LHCN-M2 (cell line): Measurements from ENCODE around the gene GATA3. TPM values are rescaled to one million over a fixed set of nuclear protein-coding genes. Genes with fewer than 3 reads are reported as not detected.
"Not testable (repeated sequence)": the region's sequence is repeated elsewhere in the genome, so short reads cannot be mapped to it uniquely, and the experiment has no call there.

Source experiments
- DNase-seq: peaks from one replicate; pipeline ENCODE4 v3.0.0-alpha.2; 2012; ENCODE audit warnings: low read depth
- polyA plus RNA-seq: library from polyadenylated mRNA; unstranded; fragments of >200 nt; gene quantifications from one replicate; pipeline ENCODE4 v1.2.1, GENCODE V29; 2012; ENCODE audit warnings: missing spikeins
- total RNA-seq: library from RNA; depleted of rRNA; stranded (reverse); fragments of >200 nt; gene quantifications from 2 replicates; pipeline ENCODE4 v1.2.3, GENCODE V29; 2014; rRNA removed

GATA3 gene
- not detected in 2 replicates for total RNA-seq
- 0.06 TPM for polyA plus RNA-seq

DNA sequence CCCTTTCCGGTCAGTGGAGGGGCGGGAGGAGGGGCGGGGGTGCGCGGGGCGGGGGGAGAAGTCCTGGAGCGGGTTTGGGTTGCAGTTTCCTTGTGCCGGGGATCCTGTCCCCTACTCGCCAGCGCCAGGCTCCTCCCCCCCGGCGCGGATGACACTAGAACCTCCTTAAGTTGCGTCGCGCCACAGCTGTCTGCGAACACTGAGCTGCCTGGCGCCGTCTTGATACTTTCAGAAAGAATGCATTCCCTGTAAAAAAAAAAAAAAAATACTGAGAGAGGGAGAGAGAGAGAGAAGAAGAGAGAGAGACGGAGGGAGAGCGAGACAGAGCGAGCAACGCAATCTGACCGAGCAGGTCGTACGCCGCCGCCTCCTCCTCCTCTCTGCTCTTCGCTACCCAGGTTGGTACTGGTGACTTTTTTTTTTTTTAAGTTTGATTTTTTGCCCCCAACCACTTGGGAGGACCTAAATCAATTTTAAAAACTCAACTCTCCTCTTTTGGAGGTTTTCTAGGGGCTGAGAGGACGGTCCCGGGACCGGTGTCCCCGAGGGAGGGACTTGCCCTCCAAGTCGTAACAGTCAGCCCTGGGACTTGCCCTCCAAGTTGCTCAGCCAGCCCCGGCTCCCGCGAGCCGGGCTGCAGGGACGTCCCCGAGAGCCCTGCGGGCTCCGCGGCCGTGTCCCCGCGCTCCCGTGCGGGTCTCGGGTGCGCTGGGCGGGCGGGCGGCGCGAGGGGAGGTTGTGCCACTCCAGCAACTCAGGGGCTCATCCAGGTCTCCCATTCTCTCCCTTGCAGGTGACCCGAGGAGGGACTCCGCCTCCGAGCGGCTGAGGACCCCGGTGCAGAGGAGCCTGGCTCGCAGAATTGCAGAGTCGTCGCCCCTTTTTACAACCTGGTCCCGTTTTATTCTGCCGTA lies at the start of gene GATA3:
TSS of gene GATA3 (plus strand) at position 195 of the 914 bp plus-strand sequence. CDS start 968 bp downstream, outside the sequence.
- DNase-seq, result peak; percentile 55

DNA sequence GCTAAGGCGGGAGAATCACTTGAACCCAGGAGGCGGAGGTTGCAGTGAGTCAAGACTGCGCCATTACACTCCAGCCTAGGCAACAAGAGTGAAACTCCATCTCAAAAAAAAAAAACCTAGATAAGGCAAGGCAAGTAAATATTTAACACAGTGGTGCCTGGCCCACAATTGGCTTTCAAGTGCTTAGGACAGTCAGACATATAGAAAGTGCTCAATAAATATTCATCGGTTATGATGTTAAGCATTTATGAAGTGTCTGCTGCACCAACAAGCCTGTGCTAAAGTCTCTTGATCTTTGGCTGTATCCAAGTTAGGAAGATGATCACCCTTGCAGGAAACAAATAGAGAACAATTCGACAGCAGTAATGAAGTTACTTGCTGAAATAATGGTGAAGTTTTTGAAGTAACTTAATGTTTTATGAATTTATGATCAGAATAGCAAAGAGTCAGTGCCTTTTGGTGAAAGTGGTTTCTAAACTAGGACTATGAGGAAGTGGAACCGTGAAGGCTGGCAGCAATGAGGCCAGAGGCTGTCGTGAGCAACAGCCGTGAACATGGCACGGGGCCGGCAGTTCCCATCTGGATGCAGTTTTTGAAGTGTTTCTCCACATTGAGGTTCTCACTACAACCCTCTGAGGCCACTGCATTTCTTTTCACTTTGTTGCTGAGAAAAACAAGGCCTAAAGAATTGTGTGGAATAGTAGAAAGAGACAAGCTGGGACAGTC lies 48.1 kb upstream of the GATA3 start:
- no peak for DNase-seq

DNA sequence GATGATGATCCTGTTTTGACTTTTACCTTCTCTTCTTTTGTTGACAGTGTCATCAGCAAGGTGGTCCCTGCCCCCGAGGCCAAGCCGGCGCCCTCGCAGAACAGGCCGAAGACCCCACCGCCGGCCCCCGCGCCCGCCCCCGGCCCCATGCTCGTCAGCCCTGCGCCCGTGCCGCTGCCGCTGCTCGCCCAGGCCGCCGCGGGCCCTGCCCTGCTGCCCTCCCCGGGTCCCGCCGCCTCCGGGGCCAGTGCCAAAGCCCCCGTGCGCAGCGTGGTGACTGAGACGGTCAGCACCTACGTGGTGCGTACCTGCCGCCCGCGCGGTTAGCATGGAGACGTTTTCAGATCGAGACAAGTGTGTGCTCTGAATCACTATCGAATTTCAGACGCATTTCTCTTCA lies 45.5 kb upstream of the GATA3 start:
- no peak for DNase-seq

DNA sequence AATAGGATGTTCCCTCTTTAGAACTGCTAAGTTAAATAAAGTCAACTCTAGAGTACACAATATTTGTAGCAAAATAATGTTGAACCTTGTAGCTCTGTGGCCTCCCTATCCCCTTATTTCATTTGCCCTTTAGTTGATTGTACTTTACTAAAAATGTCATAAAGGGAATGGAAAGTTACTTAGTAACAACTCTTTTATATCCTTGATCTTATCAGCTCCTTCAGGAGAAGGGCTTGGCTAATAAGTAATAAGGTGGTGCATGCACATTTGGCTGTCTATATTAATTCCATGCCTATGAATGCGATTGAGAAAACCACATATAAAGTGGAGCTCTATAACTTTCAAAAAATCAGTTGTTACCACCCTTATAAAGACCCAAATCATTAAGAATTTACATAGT lies 41.5 kb upstream of the GATA3 start:
- DNase-seq, result no peak

DNA sequence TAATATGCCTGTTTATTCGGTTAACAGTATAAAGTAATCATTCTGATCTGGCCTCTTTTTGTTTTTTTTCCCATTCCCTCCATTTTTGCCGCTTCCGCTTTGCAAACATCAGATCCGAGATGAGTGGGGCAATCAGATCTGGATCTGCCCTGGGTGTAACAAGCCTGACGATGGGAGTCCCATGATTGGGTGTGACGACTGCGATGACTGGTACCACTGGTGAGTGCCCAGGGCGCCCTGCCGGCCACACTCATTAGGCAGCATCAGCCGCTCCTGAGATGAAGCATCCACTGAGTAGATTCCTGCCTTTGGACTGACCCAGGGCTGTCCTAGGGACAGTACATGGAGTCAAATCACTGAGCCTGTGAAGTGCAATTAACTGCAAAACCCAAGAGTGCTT lies 40.9 kb upstream of the GATA3 start:
- DNase-seq, result no peak

DNA sequence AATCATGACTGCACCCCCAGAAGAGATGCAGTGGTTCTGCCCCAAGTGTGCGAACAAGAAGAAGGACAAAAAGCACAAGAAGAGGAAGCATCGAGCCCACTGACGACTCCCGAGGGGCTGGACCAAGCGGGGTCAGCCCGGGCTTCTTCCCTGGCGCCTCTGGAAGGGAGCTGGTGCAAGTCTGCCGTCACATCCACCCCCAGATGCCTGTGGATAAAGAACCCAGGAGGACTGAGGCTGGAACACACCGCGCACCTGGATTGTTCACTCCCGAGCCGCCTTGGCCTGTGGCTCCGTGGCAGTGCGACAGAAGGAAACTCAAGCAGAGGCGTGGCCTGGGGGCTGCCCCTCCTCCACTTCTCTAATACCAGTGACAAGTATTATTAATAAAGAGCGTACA lies 39.8 kb upstream of the GATA3 start:
- no peak for DNase-seq

DNA sequence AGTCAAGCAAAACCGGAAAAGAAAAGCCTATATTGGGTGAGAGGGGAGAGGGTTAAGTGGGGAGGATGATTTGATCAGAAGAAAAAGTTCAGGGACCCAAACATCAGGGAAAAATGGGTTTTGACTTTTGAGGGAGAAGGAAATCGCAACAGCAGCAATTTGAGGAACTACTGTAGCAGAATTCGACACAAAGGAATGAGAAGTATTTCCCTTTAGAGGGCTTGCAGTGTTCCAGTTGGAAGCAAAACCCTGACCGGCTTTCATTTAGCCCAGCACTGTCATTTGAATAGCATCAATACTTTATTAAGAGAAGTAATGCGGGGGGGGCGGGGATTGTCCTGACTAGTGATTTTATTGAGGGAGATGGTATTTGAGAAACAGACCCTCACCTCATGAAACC lies 37.2 kb upstream of the GATA3 start:
- DNase-seq, result no peak

DNA sequence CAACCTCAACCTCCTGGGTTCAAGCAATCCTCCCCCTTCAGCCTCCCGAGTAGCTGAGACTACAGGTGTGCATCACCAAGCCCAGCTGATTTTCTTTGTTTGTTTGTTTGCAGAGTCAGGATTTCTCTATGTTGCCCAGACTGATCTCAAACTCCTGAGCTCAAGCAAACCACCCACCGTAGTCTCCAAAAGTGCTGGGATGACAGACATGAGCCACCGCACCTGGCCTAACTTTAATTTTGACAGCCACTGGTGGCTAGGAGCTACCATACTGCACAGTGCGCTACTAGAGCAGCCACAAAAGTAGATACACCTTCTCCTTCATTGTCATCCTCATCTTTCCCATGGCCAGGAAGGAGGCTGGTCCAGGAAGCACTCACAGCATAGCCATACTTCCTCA lies 31.2 kb upstream of the GATA3 start:
- no peak for DNase-seq

DNA sequence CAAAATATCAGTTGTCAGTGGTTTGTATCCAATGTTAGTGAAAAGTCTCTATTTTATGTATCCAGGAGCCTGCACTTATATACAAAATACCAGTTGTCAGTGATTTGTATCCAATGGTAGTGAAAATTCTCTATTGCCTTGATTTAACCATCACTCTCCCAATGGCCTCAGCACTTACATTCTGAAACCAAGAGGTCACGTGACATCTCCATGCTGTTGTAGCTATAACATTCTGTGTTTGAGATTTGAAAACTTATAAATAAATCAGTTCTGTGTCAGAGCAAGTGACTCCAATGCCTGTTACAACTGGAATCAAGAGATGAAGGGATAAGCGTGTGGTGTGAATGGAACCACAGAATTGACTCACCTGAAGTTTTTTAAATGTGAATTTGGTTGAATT lies 30.6 kb upstream of the GATA3 start:
- no peak for DNase-seq

DNA sequence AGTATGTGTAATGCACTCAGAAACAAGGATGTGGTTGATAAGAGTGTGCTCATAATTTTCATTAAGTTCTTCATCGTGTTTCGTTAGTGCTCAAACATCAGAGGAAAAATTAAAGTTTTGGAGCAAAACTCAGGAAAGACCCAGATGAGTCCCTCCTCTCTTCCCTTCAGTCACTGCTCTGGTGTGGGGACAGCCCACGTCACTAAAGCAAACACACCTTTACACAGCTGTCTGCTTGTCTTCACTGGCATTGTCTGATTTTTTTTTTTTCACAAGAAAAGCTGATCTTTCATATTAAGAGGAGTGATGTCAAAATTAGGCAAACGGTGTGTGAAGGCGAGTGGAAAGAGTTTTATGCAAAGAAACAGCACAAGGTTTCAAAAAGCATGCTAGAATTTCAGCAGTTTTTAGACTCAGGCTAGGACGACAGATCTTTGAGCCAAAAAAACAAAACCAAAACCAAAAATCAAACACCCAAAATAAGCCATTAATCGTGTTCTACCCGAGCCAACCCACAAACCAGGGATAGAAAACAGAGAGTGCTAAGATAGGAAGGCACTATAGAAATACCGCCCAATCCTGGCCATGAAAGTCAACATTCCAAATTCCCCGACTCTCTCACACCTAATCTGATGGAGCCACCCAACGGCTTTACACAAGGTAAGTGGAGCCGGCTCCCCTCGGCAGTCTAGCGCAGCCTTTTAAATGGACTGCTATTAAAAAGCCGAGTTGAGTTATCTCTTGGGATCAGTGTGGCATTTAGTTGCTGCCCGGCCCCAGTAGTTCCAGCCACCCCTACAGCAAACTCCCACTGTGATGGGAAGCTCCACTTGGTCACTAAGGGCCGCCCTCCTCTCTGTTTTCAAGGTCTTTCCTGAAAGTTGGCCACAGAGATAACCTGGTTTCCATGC lies 27.9 kb upstream of the GATA3 start:
- no peak for DNase-seq

DNA sequence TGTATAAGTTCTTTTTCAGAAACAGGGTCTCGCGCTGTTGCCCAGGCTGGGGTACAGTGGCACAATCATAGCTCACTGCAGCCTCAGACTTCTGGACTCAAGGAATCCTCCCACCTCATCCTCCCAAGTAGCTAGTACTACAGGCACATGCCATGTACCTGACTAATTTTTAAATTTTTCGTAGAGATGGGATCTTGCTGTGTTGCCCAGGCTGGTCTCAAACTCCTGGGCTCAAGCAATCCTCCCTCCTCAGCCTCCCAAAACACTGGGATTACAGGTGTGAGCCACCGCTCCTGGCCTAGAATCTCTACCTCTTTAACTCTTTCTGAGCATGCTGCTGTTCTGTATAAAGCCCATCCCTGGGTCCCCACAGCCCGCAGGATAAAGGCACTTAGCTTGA lies 23.3 kb upstream of the GATA3 start:
- DNase-seq, result not testable (repeated sequence)

DNA sequence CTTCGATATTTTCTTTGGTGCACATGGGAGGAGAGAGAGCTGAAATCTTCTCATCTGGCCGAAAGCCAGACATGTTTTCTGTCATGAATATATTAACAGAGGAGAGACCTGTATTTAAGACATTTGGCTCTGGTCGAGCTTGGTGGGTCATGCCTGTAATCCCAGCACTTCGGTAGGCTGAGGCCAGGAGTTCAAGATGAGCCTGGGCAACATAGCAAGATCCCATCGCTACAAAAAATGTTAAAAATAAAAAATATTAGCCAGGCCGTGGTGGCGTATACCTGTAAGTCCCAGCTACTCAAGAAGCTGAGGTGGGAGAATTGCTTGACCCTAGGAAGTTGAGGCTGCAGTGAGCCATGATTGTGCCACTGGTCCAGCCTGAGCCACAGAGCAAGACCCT lies 21.9 kb upstream of the GATA3 start:
- no peak for DNase-seq

DNA sequence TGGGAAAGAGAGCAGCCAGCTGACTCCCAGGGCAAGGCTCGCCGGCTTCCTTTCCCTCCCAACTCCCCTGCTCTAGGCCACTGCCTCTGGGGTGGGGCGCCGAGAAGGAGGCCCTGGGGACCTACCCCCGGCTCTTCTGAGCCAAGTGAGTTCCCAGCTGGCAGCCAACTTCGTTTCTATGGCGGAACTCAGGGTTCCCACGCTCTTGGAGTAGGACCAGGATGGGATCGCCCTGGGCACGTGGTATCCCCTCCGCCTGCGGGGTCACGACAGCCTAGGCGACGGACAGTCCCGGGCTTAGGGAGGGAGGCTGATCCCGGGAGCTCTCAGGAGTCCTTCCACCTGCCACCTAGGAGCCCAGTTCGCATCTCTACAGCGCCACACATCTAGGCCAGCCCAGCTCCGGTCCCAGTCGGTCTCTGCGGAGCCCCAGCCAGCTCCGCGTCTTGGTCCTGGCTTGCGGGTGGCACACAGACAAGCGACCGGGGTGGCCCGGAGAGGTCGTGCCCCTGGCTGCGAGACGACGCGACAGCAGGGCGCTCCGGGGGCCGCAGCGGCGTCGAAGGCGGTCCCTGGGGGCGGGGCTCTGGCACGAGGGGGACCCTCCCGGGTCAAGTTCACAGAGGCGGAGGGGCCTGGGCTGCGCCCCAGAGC lies 20.5 kb upstream of the GATA3 start:
- no peak for DNase-seq

DNA sequence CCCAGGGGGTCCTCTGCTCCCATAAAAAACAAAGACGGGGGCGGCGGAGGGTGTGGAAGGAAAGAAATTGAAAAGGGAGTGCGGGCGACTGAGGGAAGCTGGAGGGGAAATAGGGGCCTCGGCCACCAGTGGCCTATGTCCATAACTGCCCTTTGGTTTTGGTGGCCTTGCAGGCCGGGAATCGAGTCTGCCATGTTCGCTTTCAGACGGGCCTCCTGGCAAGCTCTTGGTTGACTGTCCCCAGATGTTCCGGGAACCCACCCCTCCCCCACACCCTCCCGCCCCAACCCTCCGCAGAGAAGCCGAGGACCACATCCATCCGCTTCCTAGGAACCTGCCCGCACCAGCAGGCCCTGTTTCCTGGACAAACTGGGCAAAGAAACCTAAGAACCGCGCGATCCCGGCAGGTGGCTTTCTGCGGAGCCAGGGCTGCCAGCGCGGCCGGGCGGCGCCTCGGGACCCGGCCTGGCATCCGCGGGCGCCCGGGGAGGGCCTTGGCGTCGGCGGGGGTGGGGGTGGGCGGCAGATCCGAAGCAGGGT lies 20.0 kb upstream of the GATA3 start:
- no peak for DNase-seq

DNA sequence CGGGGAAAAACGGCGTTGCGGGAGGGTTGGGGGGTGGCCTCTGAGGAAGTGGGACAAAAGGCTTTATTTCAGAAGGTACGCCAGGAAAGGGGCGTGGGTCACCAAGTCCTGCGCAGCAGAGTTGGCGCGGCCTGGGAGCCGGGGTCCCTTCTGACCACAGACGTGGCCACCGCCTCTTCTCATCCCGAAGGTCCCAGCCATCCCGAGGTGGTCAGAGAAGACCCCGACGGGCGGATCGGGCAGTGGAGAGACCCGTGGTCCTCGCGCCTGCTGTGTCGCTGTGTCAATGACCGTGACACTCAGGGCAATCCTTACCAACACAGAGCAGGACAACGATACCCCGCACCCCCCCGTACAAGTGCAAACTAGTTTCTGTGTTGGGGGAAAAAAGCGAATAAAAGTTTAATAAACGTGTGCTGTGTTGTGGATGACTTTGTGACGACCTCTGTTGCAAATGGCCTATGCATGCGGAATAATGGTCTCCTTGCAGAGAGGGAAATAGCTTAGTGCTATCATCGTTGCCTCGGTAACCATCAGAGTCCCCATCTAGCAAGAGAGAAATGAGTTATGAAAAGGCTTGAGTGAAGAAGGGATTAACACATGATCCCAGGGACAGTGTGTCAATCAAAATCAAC lies 19.4 kb upstream of the GATA3 start:
- no peak for DNase-seq

DNA sequence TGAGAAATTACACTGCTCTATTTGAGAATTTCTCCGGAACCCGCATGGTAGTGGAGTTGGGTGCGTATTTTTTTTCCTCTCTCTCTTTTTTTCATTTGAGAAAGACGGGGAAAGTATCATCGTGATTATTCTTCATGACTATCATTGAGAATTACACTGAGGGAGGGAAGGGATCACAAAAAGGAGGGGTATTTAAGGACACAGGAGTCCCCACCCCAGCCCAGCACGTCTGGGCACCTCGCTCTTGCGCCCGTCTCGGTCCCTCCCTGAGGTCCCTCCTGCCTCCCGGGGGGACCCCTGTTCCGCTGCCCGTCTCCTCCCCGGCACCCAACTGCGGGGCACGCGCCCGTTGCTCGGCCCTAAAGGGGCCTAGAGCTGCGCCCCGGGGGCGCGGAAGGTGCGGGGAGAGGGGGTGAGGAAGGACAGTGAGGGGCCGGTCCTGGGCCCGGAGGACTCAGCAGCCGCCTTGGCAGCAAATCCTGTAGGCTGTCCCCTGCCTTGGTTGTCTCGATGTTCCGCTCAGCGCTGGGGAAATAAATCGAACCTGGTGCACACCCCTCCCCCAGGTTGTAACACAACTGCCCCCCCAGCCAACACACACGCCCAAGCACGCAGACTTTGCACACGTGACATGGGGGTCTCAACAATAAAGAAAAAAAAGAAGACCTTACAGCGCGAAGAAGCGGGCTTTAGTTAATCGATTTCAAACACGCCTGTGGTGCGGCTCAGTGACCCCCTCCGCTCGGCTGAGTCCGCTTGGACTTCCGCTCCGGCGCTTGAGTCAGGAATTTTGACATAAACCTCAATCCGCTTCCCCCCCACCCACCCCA lies 18.6 kb upstream of the GATA3 start:
- DNase-seq, result no peak

DNA sequence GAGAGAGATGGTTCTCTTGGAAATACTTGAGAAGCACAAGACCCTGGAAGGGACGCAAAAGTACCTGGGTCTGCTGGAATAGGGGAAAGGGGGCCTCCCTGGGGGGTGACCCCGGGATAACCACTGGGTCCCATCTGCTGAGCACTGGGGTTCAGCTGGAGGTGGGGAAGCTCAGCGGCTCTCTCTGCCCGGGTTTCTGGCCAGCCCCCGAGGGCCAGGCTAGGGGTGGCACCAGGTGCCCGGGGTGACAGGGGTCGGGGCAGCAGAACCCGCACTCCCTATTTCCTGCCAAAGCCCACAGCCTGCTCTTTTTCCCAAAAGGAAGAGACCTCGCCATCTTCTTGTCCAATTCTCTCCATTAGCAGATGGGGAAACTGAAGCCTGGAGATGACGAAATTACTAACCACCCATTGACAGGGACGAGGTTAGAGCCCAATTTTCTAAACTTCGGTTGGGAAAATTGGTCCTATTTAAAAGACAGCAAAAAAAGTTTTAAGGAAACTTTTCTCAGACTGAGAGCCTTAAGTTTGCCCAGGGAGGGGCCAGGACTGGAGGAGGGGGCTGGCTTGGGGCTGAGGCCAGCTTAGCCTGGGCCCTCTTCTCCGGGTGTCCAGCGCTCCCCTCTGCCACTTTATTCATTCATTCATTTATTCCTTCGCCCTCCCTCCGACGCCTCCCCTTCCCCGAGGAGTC lies 17.8 kb upstream of the GATA3 start:
- DNase-seq, result no peak

DNA sequence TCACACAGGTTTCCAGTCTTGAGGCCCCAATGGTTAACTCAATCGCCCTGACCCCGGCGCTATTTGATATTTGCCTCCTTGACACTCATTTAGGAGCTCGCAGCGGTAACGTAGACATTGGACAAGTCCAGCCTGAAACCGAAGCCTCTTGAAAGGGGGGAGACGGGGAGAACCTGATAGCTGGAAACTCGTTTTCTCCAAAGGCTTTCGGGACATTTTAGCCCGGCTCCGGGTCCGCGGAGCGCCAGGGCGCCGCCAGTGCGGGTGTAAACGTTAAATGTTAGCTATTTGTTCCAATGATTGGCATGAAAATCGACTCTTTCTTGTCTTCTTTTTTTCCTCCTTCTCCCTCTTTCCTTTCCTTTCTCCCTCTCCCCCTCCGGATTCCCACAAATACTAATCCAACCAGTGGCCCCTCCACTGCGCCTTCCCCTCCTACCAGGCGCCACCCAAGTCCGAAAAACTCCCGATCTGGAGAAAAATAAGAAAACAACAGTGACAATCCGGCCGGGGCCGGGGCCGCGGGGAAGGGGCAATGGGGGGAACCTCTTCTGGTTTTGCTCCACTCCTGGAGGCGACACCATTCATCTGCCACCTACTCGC lies 17.2 kb upstream of the GATA3 start:
- no peak for DNase-seq
